Choroid plexus epithelial cell (primary cell): Measurements from ENCODE around the gene AOC1.

Experiments used
- DNase-seq: peaks from one replicate; pipeline ENCODE4 v3.0.0-alpha.2; 2010; ENCODE audit warnings: low read depth
- H3K4me3 ChIP-seq: 2 replicates; pipeline ENCODE4 v1.5.1; 2011; ENCODE audit warnings: low read depth, mild to moderate bottlenecking, control low read depth, low read length, moderate library complexity
- CTCF ChIP-seq: conservative IDR thresholded peaks from 2 replicates; pipeline ENCODE4 v1.5.1; 2011; ENCODE audit warnings: low read depth, mild to moderate bottlenecking, control low read depth, inconsistent platforms, low read length, moderate library complexity

The AOC1 gene

GRCh38 chr7:150851492-150852370 lies 586 bp upstream of the AOC1 start:
- no peak overlapping the region for H3K4me3 ChIP-seq
- TF ChIP-seq CTCF, result no peak
- DNase-seq, result no peak

GRCh38 chr7:150854066-150855000 lies 2.0 kb downstream of the AOC1 start:
- no peak overlapping the region for H3K4me3 ChIP-seq
- TF ChIP-seq CTCF, result no peak
- no peak for DNase-seq

GRCh38 chr7:150855046-150855445 lies 2.7 kb downstream of the AOC1 start:
- no peak overlapping the region for H3K4me3 ChIP-seq
- TF ChIP-seq CTCF, result no peak
- DNase-seq, result no peak

- no peak for TF ChIP-seq CTCF
- H3K4me3 ChIP-seq, result no peak overlapping the region
- DNase-seq, result no peak
Measured at GRCh38 chr7:150855476-150856302, 3.4 kb downstream of the AOC1 start.

GRCh38 chr7:150856303-150857275 lies 4.3 kb downstream of the AOC1 start:
- TF ChIP-seq CTCF, result no peak
- no peak overlapping the region for H3K4me3 ChIP-seq
- no peak for DNase-seq
